ENCODE data around the gene CCT7.

GRCh38 chr2:73233154-73233931 lies 765 bp upstream of the CCT7 start, which contains the start of gene PRADC1:
- TF ChIP-seq CTCF (IDR thresholded peaks at IDR 0.05; ENCODE audit: control extremely low read depth in 1 of 3, insufficient read depth in 1 of 3, low read depth in 1 of 3, low read length in 3 of 3) (no peak), POU5F1 (IDR thresholded peaks at IDR 0.05; ENCODE audit: low read depth, low read length) (no peak), CEBPB (IDR thresholded peaks at IDR 0.05; ENCODE audit: low read depth, low read length) (no peak), RXRA (IDR thresholded peaks at IDR 0.05; ENCODE audit: insufficient read depth, low read depth, low read length) (no peak), KDM5A (IDR thresholded peaks at IDR 0.05; ENCODE audit: low read length) (no peak)

Data from H1 (cell line).